Left lobe of liver (tissue), 2 donors: ENCODE data around the gene FMN1. TPM values are rescaled to one million over a fixed set of nuclear protein-coding genes. Genes with fewer than 3 reads are reported as not detected.

Experiments used
- ATAC-seq: fragments of 200-7000 bp; cut with Tn5 transposase; one replicate; pipeline ENCODE4 v1.9.1; 2020; ENCODE audit warnings: mild to moderate bottlenecking, moderate library complexity
- DNase-seq: peaks from one replicate; pipeline ENCODE4 v3.0.0-alpha.2; 2020; ENCODE audit warnings: low spot score
- total RNA-seq: library from RNA; stranded (reverse); gene quantifications from one replicate; pipeline ENCODE4 v1.2.1, GENCODE V29; 2021
- donor health status: DM: no; HTN: no; CAD: no; lungs with moderate emphysema.
- donor health status: DM: no; HTN: yes; CAD: no.

The FMN1 gene
- total RNA-seq, 1 donor from 2014 or later: 1.2 TPM

- DNase-seq: no peak
Measured at GRCh38 chr15:32716216-32716914, 478.1 kb downstream of the FMN1 start.

More at GRCh38 chr15:32716216-32716914, 478.1 kb downstream of the FMN1 start:
- no peak for ATAC-seq

Other genes starting within 250 kb of the FMN1 start
- gene RYR3, start 116.3 kb upstream of the FMN1 start, total RNA-seq: not detected